Ishikawa (cell line): ENCODE measurements around the gene CAMTA1.

Source experiments
- EGR1 ChIP-seq: IDR thresholded peaks from 2 replicates; pipeline ENCODE4 v1.6.1; 2012
- RAD21 ChIP-seq: IDR thresholded peaks from 2 replicates; pipeline ENCODE4 v1.6.1; 2012; ENCODE audit warnings: low read depth
- TEAD4 ChIP-seq: IDR thresholded peaks from 2 replicates; pipeline ENCODE4 v1.6.1; 2012

DNA sequence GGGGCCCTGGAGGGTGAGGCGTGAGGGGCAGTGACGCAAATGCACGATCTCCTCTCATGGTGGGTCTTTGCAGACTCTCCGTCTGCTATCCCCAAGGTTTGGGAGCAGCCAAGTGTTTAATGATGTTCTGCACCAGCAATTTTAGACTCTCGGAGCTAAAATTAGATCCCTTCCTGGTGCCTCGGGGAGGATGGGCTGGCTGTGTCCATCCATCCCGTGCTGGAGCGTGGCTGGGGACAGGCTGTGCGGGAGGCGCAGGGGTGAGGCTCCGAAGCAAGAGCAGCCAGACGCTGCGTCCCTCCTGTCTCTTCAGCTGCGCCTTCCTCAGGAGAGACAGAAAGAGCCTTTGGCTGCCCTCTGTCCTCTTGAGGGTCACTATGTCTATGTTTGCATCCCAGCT, 387.6 kb downstream of the CAMTA1 start:
- TF ChIP-seq TEAD4 (no peak), RAD21 (no peak), EGR1 (no peak)
